TTC549 (cell line): ENCODE data around the gene SPATA2.

ENCODE experiments used
- FAIRE-seq: peaks from 2 replicates; lab custom pipeline; 2012; peaks lifted over from hg19 to GRCh38; lab: Jason Lieb, UNC

SPATA2 gene

GRCh38 chr20:49935746-49936152, 20.4 kb upstream of the SPATA2 start:
- FAIRE-seq, result no peak

DNA sequence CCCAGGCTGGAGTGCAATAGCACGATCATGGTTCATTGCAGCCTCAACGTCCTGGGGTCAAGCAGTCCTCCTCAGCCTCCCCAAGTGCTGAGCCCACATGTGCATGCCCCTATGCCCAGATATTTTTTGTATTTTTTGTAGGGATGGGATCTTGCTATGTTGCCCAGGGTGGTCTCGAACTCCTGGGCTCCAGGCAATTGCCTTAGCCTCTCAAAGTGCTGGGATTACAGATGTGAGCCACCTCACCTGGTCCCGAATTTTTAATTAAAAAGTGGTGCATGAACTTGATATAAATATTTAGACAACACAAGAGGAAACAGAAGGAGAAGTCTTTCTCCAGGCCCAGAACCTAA, 13.8 kb upstream of the SPATA2 start:
- no peak for FAIRE-seq

DNA sequence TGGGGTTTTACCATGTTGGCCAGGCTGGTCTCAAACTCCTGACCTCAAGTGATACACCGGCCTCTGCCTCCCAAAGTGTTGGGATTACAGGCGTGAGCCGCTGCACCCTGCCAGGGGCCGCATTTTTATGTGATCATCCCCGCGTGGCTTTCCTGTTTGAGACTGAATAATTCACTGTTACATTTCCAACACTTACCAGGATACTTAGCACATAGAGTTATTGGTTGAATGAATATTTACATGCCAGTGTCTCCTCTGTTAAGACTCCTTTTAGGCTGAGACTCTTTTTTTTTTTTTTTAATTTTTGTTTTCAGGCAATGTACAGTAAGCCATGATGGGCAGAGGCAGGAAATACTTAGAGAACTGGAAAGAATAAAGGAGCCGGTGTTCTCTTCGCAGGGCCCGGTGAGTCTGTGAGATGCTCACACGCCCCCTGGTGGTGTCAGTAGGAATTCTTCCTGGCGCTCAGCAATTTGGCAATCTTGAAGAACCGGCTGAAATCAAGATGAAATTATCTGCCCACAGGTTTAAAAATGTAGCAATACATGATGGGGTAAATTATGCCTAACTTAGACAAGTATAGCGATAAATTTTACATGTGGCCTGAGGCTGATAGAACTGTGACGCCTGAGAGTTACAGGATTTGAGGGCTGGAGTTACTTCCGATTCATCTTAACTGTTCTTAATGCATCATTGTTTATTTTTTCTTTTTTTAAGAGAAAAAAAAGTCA, 13.2 kb upstream of the SPATA2 start:
- peak; percentile 28 for FAIRE-seq

DNA sequence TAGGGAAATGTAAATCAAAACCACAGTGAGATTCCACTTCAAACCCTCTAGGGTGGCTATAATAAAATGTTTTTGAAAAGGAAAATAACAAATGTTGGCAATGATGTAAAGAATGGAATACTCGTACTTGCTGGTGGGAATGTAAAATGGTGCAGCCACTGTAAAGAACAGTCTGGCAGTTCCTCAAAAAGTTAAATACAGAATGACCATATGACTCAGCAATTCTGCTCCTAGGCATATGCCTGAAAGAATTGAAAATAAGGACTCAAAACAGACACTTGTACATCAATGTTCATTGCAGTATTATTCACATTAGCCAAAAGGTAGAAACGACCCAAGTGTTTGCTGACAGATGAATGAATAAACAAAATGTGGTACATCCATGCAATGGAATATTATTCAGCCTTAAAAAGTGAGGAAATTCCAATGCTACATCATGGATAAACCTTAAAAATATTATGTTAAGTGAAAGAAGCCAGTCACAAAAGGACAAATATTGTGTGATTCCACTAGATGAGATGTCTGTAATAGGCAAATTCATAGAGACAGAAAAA, 10.6 kb upstream of the SPATA2 start:
- no peak for FAIRE-seq

GRCh38 chr20:49924247-49924646, 8.9 kb upstream of the SPATA2 start:
- FAIRE-seq, result no peak

GRCh38 chr20:49919461-49919860, 4.1 kb upstream of the SPATA2 start:
- no peak for FAIRE-seq

DNA sequence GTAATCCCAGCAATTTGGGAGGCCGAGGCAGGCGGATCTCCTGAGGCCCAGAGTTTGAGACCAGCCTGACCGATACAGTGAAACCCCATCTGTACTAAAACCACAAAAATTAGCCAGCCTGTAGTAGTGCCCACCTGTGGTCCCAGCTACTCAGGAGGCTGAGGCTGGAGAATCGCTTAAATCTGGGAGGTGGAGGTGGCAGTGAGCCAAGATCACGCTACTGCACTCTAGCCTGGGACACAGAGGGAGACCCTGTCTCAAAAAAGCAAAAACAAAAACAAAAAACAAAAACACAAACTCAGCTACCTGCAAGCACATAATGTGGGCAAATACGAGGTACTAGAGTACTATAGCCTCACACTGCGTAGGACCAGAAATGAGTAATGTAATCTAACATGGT, 3.7 kb upstream of the SPATA2 start:
- FAIRE-seq, result no peak

DNA sequence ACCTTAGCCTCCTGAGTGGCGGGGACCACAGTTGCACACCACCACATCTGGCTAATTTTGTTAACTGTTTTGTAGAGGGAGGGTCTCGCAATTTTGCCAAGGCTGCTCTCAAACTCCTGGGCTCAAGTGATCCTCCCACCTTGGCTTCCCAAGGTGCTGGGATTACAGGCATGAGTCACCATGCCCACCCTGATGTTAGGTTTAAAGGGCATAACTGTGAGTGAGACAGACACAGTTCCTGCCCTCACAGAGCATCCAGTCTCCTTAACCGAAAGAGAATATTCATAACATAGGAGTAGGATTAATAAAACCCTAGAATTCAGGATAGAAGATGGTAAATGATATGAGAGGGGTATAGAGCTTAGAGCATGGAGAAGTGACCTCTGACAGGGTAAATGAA, 3.1 kb upstream of the SPATA2 start:
- FAIRE-seq, result no peak

DNA sequence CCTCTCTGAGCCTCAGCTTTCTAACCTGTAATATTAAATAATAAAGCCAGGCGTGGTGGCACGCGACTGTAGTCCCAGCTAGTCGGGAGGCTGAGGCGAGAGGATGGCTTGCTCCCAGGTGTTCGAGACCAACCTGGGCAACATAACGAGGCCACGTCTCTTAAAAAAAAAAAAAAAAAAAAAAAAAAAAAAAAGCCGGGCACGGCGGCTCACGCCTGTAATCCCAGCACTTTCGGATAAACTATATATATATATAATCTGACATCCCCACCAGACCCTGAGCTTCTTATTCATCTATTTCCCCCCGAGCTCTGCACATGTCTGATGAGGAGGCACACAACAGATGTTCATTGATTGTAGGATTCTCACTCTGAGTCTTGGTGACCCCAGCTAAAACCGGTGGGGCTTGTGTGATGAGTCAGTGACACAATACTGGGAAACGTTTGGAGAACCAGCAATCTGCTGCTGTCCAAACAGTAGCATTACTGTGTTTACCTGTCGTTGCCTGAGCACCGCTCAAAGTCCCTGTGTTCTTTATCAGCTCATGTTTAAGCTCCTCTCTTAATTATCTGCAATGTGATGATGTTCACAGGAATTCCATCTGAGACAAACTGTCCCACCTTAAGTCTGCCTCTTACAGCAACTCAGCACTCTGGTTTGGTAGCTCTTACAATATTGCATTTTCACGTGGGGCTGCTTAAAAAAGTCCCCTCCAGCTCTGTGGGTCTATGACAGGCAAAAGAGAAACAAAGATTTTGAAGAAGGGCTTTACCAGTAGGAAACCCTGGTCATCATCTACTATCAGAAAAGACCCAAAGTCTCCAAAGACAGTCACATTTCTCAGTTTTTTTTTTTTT, 1.0 kb upstream of the SPATA2 start:
- no peak for FAIRE-seq

GRCh38 chr20:49915118-49915379, 280 bp downstream of the SPATA2 start:
- no peak for FAIRE-seq

DNA sequence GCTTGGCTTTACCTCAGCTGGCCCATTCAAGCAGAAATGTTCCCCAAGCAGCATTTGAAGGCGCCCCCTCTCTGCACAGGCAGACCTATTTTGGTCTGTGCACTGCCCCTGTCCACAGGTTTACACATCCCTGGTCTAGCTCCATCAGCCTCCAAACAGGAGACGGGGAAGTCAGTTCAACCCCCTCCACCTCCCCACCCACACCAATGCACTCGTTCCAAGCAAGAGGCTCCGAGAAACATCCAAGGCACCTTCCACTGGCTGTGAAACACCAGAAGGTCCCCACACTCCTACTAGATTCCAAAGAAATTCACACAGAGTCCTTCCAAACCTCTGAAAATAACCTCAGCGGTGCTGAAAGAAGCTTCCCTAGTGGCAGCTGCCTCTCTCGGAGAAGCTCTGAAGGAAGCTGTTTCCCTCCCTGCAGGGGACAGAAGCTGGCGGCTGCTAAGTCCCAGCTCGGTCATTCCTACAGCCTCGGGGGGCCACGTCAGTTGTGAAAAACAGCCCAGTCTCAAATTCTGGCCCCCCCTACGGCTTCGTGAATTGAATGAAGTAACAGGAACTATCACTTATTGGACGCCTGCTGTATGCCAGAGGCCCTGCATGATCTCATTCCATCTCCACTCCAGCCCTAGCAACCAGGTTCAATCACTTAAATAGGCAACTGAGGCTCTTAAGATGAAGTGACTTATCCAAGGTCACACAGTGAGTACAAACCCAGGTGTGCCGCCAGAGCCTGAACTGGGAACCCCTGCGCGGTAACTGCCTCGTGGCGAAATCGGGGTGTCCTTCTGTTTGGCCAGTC, 815 bp downstream of the SPATA2 start:
- FAIRE-seq, result no peak

- no peak for FAIRE-seq
These were observed 1.8 kb downstream of the SPATA2 start for GRCh38 chr20:49913399-49914047.

GRCh38 chr20:49910340-49910706, 5.0 kb downstream of the SPATA2 start:
- no peak for FAIRE-seq

- no peak for FAIRE-seq
These were observed 5.6 kb downstream of the SPATA2 start for GRCh38 chr20:49909499-49910339.

- no peak for FAIRE-seq
These were observed 7.1 kb downstream of the SPATA2 start for GRCh38 chr20:49908258-49908565.

DNA sequence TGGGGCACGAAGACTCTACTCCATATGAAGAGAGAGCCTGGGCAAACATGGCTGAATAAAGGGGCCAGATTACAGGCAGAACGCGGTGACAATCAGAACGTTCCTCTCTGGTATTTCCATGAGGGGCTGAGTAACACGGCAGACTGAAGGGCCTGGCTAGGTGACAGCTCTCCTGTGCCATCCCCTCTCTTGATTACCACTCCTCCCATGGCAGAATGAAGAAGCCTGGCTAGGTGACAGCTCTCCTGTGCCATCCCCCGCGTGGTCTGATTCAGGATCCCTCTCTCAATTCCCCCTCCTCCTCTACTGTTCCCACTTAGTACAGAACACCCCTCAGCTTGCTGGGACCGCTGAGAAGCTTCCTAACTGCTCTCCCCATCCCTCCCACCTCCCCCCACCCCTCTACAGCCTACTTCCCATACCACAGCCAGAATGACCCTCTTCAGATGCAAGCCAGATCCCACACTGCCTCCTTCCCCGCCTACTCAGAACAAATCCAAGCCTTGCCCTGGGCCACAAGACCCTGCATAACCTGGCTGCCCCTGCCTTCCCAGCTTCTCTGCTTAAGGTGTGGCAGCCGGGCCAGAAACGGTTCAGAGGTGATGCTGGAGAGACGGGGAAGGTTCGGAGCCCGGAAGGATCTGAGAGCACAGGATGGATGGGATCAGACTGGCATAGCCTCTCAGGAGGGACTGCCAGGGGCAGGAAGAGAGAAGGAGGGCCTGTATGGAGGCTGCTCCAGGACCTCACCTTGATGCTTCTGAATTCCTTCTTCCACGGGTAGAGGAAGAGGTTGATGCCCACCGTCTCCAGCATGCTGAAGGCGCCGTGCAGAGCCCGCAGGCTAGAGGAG, 7.7 kb downstream of the SPATA2 start:
- no peak for FAIRE-seq

DNA sequence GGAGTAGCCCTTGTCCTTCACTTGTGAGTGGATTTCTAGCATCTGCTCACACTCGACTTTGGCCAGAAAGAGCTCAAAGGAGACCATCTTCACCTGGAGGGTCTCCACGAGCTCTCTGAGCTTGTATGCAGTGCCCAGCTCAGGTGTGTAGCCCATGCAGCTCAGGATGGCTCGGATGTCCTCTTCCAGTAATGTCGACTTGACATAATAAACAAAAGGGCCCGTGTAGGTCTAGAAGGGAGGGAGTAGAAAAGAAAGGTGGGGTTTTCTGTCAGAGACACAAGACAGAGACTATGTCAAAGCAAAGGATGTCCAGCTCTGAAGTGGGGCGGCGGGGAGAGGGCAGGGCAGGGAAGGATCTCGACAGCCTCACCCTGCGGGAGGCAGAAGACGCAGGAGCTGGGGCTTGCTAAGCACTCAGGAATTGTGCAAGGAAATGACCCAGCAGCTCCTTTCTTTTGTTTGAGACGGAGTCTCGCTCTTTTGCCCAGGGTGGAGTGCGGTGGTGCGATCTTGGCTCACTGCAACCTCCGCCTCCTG, 8.6 kb downstream of the SPATA2 start:
- FAIRE-seq, result no peak

- FAIRE-seq, result no peak
These were observed 9.2 kb downstream of the SPATA2 start for GRCh38 chr20:49906101-49906604.

DNA sequence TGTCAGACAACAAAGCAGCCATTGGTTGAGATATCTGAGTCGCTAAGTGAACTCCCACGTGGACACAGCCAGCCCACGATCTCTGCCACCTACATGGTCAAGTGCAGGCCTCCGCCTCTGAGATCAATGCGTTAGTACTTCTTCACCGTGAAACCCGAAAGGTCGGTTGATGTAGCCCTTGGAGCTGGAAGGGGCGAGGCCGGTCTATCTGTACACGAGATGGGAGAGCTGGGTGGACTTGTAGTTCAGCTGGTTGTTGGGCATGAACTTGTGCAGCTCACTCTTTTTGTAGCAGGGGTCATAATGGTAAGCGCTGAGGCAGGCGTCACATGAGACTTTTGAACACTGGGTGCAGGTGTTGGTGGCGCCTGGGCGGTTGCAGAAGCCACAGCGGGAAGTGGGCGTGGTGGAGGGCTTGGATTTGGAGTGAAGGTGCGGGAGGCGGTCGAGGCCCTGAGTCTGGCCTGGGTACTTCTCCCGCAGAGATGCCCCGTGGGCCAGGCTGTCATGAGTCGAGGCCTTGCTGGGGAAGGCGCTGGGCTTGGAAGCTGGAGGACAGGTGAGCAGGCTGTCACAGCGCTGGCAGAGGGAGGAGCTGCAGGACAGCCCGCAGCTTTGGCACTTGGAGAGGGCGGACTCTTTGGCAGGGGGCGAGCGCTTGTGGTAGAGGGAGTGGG, 9.8 kb downstream of the SPATA2 start:
- no peak for FAIRE-seq
